GM21447 (cell line): ENCODE measurements around the gene DHRS1.

ENCODE experiments used
- ATAC-seq: cut with Tn5 transposase; IDR thresholded peaks from one replicate; pipeline ENCODE4 v1.9.1; 2021; ENCODE audit not compliant: unreplicated experiment

Gene DHRS1

GRCh38 chr14:24310646-24311604 is 11.3 kb upstream of the DHRS1 start, which contains the start of gene LTB4R:
TSS of gene LTB4R (plus strand) at chr14:24311502. CDS start at chr14:24315652, 4,150 bp downstream.
- peak; percentile 58 for ATAC-seq

GRCh38 chr14:24310265-24310645 is 10.7 kb upstream of the DHRS1 start:
- ATAC-seq: no peak

GRCh38 chr14:24309538-24310264 is 10.1 kb upstream of the DHRS1 start, which contains the start of gene LTB4R2:
TSS of gene LTB4R2 (plus strand) at chr14:24310140. CDS start at chr14:24310665, 525 bp downstream.
- no peak for ATAC-seq

DNA sequence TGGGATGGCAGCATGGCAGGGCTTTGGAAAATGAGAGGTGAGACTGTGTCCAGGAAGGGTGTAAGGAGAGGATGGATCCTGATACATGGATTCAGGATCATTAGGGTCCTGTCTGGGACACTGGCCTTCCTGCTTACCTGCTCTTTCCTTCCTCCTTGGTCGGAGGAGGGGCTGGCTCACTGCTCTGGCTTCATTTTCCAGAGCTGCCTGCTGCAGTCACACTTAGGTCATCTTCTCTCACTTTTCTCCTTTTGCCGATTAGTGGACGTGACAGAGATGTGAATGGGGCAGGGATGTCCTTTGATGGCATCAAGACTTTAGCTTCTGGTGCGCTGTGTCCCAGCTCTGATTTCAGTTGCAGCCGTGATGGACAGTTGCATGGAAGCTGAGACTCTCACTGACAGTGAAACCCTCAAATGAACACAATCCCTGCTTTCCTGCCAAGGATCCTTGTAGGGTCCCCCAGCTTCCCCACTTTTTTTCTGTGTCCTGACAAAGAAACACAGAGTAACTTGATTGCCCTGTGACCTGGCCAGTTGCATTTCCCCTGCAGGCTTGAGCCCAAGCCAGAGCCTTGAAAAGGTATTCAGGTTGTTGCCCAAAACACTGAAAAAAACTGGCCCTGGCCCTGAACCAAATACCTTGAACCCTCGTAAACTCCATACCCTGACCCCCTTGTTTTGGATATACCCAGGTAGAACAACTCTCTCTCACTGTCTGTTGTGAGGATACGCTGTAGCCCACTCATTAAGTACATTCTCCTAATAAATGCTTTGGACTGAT is 9.0 kb upstream of the DHRS1 start:
- no peak for ATAC-seq

DNA sequence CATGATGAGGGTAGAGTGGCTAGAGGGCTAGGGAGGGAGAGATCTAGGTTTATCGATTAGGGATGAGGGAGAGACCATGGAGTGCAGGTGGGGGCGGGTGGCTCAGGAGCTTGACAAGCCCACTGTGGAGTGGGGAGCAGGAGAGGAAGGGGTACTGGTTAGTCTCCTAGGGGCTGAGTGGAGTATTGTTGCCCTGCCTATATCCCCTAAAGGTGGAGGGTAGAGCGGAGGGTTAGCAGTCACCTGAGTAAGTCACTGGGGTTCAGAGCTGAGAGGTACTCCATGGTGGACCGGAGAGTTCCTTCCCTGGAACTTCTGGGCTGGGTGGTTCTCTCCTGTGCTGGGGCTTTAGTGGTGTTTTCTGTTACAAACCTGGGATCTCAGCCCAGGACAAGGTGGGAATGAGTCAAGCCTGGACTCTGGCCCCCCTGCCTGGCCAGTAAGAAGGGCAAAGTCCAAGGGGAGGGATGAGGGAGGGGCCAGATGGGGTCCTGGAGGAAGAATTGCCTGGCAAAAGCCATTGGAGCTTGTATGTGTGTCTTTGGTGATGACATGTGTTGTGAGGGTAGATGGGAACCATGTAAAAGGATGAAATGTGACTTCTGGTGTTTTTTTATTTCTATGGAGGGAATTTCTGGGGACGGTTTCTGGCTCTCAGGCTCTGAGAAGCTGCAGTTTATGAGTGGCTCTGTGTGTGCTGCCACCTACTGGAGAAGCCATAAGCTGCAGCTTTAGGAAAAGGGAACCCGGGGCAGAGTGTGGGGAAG is 8.2 kb upstream of the DHRS1 start, which contains the start of gene CIDEB:
CIDEB (minus strand) TSS at position 403 of the 767 bp plus-strand sequence; CDS start at position 284, 119 bp downstream.
- no peak for ATAC-seq

- no peak for ATAC-seq
Observed at GRCh38 chr14:24307156-24307574, 7.6 kb upstream of the DHRS1 start.

DNA sequence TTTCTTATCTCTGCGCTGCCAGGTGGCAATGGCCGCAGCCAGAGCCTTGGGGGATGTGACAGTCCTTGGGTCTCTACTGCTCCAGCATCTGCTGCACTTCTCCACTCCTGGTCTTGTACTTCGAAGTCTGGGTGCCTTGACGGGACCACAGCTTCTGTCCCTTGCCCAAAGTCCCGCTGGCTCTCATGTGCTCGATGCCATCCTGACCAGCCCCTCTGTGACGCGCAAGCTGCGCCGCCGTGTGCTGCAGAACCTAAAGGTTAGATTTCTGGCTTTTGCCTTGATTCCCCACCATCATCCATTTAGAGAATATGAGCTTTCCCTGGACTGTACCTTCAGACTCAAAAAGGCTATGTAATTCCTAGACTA is 4.4 kb upstream of the DHRS1 start:
- no peak for ATAC-seq

DNA sequence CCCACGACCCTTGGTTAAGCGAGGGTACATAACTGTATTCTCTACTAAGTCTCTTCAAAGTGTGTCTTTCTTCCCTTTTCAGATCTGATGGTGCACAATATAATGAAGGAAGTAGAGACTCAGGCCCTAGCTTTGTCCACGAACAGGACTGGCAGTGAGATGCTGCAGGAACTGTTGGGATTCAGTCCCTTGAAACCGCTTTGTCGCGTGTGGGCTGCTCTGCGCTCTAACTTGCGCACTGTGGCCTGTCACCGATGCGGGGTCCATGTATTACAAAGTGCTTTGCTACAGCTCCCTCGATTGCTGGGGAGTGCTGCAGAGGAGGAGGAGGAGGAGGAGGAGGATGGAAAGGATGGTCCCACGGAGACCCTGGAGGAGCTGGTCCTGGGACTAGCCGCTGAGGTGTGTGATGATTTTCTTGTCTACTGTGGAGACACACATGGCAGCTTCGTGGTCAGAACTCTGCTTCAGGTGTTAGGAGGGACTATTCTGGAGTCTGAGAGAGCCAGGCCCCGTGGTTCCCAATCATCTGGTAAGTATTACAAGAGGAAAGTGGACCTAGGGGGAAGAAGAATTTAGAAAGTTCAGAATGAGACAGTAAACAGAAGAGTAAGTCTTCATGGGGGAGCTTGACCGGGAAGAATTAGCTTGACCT is 873 bp upstream of the DHRS1 start:
- ATAC-seq: no peak

GRCh38 chr14:24298892-24299254 is 707 bp downstream of the DHRS1 start:
- no peak for ATAC-seq

- ATAC-seq: peak; percentile 21
Observed at GRCh38 chr14:24297190-24297964, 2.2 kb downstream of the DHRS1 start.

GRCh38 chr14:24296341-24297157 is 3.0 kb downstream of the DHRS1 start:
- ATAC-seq: peak; percentile 41

GRCh38 chr14:24293525-24293924 is 6.1 kb downstream of the DHRS1 start:
- no peak for ATAC-seq

GRCh38 chr14:24292118-24292807 is 7.3 kb downstream of the DHRS1 start:
- ATAC-seq: no peak

GRCh38 chr14:24291446-24292117 is 8.0 kb downstream of the DHRS1 start:
- no peak for ATAC-seq

DNA sequence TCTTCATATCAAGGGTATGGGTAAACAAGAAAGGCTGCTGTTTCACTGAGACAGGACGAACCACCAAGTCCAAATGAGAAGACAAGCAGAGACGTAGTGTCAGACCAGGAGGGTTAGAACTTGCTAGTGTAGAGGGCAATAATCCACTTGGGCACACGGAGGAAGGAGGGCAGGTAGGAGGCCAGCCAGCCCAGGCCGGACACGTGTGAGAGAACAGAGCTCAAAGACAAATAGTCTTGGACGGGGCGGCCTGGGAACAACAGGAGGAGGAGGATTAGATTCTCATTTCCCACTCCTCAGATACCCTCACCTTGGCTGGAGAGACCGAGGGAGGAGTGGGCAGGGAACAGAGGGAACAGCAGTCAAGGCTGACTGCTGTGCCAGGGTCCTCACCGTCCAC is 8.8 kb downstream of the DHRS1 start:
- no peak for ATAC-seq

DNA sequence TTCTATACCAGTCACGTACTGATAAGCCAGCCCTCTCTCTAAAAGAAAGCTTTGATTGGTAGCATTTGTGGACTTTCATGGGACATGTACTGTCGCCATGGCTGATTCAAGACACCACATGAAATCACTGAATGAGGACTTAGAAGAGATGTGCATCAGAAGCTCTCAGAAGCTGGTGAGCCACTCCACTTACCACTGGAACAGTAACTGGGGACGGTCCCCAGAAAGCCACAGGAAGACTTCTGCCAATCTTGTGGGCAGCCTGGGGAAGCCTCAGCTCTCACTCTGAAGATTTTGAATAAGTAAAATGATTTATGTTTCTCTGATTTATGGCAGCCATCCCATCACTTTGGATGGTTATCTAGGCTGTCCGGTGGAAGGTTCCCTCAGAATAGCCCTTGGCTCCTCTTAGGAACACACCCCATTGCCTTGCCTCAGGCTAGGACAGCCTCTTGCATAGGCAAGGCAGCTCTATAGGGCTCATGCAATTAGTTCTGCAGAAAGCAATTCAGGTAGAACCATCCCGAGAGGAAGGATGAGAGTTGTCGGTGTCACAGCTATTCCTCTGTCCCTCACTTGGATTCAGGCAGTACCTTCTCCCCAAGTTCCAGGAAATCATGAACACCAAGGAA is 9.8 kb downstream of the DHRS1 start:
- ATAC-seq: peak; percentile 69

DNA sequence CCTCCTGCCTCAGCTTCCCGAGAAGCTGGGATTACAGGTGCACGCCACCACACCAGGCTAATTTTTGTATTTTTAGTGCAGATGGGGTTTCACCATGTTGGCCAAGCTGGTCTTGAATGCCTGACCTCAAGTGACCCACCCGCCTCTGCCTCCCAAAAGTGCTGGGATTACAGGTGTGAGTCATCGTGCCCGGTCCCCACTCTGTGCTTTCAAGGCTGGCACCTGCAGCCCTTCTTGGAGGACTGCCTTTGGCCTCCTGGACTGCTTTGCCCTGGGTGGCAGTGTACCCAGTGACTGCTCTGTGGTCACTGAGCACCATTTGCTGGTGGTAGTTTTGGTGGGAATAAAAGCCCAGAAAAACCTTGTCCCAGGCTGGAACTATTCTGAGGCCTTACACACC is 12.6 kb downstream of the DHRS1 start:
- no peak for ATAC-seq
